MM.1S (cell line): ENCODE data around the gene TTC28.

Source experiments
- DNase-seq: peaks from one replicate; pipeline ENCODE4 v3.0.0-alpha.2; 2015
- H2AFZ ChIP-seq: fragments of 300-600 bp; sonication (generic); 2 replicates; pipeline ENCODE4 v1.6.0; 2016; ENCODE audit warnings: antibody characterized with exemption, low read length
- H3F3A ChIP-seq: fragments of 300-600 bp; sonication (generic); 2 replicates; pipeline ENCODE4 v1.6.1; 2016; ENCODE audit warnings: mild to moderate bottlenecking, antibody characterized with exemption, low read length, moderate library complexity, mixed read lengths; ENCODE audit not compliant: insufficient read depth
- H3K27ac ChIP-seq: fragments of 300-600 bp; sonication (generic); 2 replicates; pipeline ENCODE4 v1.5.1; 2016; ENCODE audit warnings: mild to moderate bottlenecking, low read length
- H3K27me3 ChIP-seq: fragments of 300-600 bp; sonication (generic); replicated peaks from 2 replicates; pipeline ENCODE4 v1.6.0; 2016; ENCODE audit warnings: low read length; ENCODE audit not compliant: insufficient read depth
- H3K36me3 ChIP-seq: fragments of 300-600 bp; sonication (generic); replicated peaks from 2 replicates; pipeline ENCODE4 v1.6.1; 2016; ENCODE audit warnings: mild to moderate bottlenecking, low read length, mixed read lengths; ENCODE audit not compliant: insufficient read depth
- H3K4me1 ChIP-seq: fragments of 300-600 bp; sonication (generic); 2 replicates; pipeline ENCODE4 v1.6.1; 2016; ENCODE audit warnings: low read length, mixed read lengths
- H3K4me2 ChIP-seq: fragments of 300-600 bp; sonication (generic); 2 replicates; pipeline ENCODE4 v1.6.0; 2016; ENCODE audit warnings: low read depth, low read length
- H3K4me3 ChIP-seq: fragments of 300-600 bp; sonication (generic); 2 replicates; pipeline ENCODE4 v1.5.1; 2016; ENCODE audit warnings: low read length, mixed read lengths
- H3K79me2 ChIP-seq: fragments of 300-600 bp; sonication (generic); 2 replicates; pipeline ENCODE4 v1.6.1; 2016; ENCODE audit warnings: mixed run types, low read length, mixed read lengths
- H3K9ac ChIP-seq: fragments of 300-600 bp; sonication (generic); 2 replicates; pipeline ENCODE4 v1.6.1; 2016; ENCODE audit warnings: low read length, mixed read lengths
- H3K9me2 ChIP-seq: fragments of 300-600 bp; sonication (generic); replicated peaks from 2 replicates; pipeline ENCODE4 v1.6.1; 2016; ENCODE audit warnings: mild to moderate bottlenecking, low read length, mixed read lengths; ENCODE audit not compliant: insufficient read depth
- H3K9me3 ChIP-seq: fragments of 300-600 bp; sonication (generic); replicated peaks from 2 replicates; pipeline ENCODE4 v1.6.1; 2016; ENCODE audit warnings: mild to moderate bottlenecking, low read length, mixed read lengths; ENCODE audit not compliant: insufficient read depth
- H4K20me1 ChIP-seq: fragments of 300-600 bp; sonication (generic); 2 replicates; pipeline ENCODE4 v1.6.1; 2016; ENCODE audit warnings: mild to moderate bottlenecking, low read length, moderate library complexity, mixed read lengths; ENCODE audit not compliant: insufficient read depth
- EZH2 ChIP-seq: fragments of 300-600 bp; sonication (generic); optimal IDR thresholded peaks from 2 replicates; pipeline ENCODE3; 2017; ENCODE audit warnings: low read depth, mild to moderate bottlenecking, antibody characterized with exemption, low read length, mixed read lengths
- EZH2phosphoT487 ChIP-seq: fragments of 300-600 bp; sonication (generic); IDR thresholded peaks from 2 replicates; pipeline ENCODE4 v1.6.1; 2018; ENCODE audit warnings: antibody characterized with exemption, low read length
- TF ChIP-seq, protein P1 (sequence below): fragments of 300-600 bp; sonication (generic); IDR thresholded peaks from 2 replicates; pipeline ENCODE4 v1.5.1; 2016; ENCODE audit warnings: antibody characterized with exemption, low read length, mixed read lengths

The TTC28 gene

DNA sequence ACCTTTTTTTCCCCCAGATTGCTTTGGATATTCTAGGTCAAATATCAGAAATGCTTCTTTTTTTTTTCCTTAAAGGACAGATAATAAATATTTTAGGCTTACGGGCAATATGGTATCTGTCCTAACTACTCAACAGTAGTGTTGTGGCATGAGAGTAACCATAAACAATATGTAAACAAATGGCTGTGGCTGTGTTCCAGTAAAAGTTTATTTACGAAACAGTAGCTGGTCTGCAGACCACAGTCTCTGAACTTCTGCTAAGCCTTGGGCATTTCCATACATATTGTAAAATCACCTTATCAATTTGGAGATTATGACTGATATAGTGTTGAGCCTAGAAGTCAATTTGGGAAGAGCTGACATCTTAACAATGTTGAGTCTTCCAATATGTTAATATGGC lies 621.6 kb downstream of the TTC28 start:
- Histone ChIP-seq H3F3A (no peaks in the 10 kb centered on the region), H3K9me3 (no peaks in the 10 kb centered on the region), H2AFZ (no peak overlapping the region), H3K4me3 (no peak overlapping the region), H3K27ac (no peak overlapping the region), H3K4me1 (no peaks in the 10 kb centered on the region), H3K4me2 (no peak overlapping the region), H3K79me2 (no peaks in the 10 kb centered on the region), H3K36me3 (no peaks in the 10 kb centered on the region), H3K9ac (no peak overlapping the region), H3K27me3 (no peaks in the 10 kb centered on the region), H3K9me2 (no peaks in the 10 kb centered on the region), H4K20me1 (no peaks in the 10 kb centered on the region)
- DNase-seq: no peak
- no peak for TF ChIP-seq EZH2phosphoT487
- no peak for TF ChIP-seq EZH2
- TF ChIP-seq, protein P1, sequence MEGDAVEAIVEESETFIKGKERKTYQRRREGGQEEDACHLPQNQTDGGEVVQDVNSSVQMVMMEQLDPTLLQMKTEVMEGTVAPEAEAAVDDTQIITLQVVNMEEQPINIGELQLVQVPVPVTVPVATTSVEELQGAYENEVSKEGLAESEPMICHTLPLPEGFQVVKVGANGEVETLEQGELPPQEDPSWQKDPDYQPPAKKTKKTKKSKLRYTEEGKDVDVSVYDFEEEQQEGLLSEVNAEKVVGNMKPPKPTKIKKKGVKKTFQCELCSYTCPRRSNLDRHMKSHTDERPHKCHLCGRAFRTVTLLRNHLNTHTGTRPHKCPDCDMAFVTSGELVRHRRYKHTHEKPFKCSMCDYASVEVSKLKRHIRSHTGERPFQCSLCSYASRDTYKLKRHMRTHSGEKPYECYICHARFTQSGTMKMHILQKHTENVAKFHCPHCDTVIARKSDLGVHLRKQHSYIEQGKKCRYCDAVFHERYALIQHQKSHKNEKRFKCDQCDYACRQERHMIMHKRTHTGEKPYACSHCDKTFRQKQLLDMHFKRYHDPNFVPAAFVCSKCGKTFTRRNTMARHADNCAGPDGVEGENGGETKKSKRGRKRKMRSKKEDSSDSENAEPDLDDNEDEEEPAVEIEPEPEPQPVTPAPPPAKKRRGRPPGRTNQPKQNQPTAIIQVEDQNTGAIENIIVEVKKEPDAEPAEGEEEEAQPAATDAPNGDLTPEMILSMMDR: no peak

DNA sequence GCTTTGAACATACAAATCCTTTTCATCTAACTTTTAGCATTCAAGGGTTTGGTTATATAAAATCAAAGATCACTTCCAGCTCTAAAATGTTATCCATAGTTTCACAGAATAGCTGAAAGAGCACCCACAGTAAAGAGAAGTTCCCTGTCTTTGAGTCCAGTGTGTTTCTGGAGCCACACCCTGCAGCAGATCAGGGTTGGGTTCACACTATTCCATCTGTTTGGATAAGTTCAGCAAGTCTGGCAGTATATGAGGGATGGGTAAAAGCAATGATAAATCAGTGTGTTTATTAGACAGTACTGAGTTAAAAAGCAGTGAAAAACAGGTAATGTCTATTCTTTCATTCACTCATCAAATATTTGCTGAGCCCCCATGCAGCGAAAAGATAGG lies 624.8 kb downstream of the TTC28 start:
- DNase-seq: no peak
- TF ChIP-seq EZH2phosphoT487: no peak
- TF ChIP-seq EZH2: no peak
- TF ChIP-seq, protein P1: no peak

DNA sequence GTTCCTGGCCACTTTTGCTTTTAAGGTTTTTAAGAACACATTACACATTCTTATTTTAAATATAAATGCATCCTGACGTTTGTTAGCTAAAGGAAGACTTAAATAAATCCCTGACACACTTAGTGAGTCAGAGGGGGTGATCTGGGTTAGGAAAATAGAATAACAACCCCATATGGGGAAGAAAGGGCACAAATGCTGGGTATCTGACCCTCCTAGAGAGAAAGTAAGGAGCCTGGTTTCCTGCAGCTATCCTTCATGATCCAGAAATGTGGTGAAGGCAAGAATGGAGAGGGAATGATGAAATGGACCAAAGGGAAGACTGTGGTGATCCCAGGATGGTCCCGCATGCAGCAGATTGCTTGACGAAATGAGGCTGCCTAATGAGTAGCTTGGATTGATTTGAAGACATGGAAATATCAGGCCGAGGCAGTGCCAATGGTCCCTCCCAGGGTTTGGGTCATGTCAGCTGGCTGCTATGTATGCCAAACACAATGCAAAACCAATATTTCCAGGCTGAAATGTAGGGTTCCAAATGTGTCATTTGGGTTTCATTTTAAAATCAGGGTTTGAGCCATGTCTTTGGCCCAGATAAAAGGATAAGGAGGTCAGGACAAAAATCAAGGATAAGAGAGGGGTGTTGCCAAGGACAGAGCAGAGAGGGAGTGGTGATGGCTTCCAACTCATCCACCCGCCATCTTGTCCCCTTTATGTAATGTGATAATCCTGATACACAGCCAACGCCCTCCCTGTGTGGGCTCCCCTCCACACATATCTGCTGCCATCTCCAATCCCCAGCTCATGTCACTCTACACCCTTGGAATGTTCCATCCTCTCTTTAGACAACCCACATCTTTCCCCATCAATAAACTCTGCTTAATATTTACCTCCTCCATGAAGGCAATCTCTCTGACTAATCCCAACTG lies 625.5 kb downstream of the TTC28 start:
- no peaks in the 10 kb centered on the region for H3F3A ChIP-seq
- H3K36me3 ChIP-seq: no peaks in the 10 kb centered on the region
- H3K4me2 ChIP-seq: no peak overlapping the region
- no peaks in the 10 kb centered on the region for H4K20me1 ChIP-seq
- no peaks in the 10 kb centered on the region for H3K27me3 ChIP-seq
- H3K4me3 ChIP-seq: no peak overlapping the region
- no peaks in the 10 kb centered on the region for H3K9me2 ChIP-seq
- H3K27ac ChIP-seq: no peak overlapping the region
- H3K4me1 ChIP-seq: no peaks in the 10 kb centered on the region
- no peaks in the 10 kb centered on the region for H3K79me2 ChIP-seq
- TF ChIP-seq EZH2phosphoT487 (no peak), EZH2 (no peak)
- H3K9ac ChIP-seq: no peak overlapping the region
- no peak for DNase-seq
- no peaks in the 10 kb centered on the region for H3K9me3 ChIP-seq
- no peak overlapping the region for H2AFZ ChIP-seq

More for the DNA sequence above, 624.8 kb downstream of the TTC28 start:
- H3K4me1 ChIP-seq: no peaks in the 10 kb centered on the region
- H4K20me1 ChIP-seq: no peaks in the 10 kb centered on the region
- H3F3A ChIP-seq: no peaks in the 10 kb centered on the region
- H3K4me2 ChIP-seq: no peak overlapping the region
- H3K36me3 ChIP-seq: no peaks in the 10 kb centered on the region
- H2AFZ ChIP-seq: no peak overlapping the region
- H3K27me3 ChIP-seq: no peaks in the 10 kb centered on the region
- no peaks in the 10 kb centered on the region for H3K9me3 ChIP-seq
- H3K79me2 ChIP-seq: no peaks in the 10 kb centered on the region
- H3K9ac ChIP-seq: no peak overlapping the region
- H3K9me2 ChIP-seq: no peaks in the 10 kb centered on the region
- no peak overlapping the region for H3K4me3 ChIP-seq
- H3K27ac ChIP-seq: no peak overlapping the region

DNA sequence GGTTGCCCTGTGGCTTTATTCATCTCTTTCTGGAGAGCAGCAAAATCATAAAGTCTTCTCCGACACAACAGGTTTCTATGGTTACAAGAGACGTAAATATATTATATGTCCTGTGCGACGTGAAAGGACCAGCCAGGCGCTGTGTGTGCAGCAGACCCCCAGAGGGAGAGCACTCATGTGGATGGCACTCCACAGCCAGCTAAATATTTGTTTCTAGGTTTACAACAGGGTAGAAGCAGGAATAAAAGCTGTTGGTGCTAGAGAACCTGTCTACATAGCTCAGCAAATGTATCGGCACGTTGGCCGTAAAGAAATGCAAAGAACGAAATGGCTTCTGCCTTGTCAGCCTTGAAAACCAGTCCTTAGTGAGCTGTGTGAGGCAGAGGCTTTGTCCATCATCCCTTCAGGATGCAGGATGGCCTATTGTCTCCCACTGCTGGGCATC lies 626.8 kb downstream of the TTC28 start:
- Histone ChIP-seq H3K9me2 (no peaks in the 10 kb centered on the region), H3K4me3 (no peak overlapping the region), H3K9ac (no peak overlapping the region), H3K4me1 (no peaks in the 10 kb centered on the region), H3K27ac (no peak overlapping the region), H3K36me3 (no peaks in the 10 kb centered on the region), H4K20me1 (no peaks in the 10 kb centered on the region), H3F3A (no peaks in the 10 kb centered on the region), H3K27me3 (no peaks in the 10 kb centered on the region), H3K9me3 (no peaks in the 10 kb centered on the region), H3K4me2 (no peak overlapping the region), H3K79me2 (no peaks in the 10 kb centered on the region), H2AFZ (no peak overlapping the region)
- no peak for DNase-seq
- TF ChIP-seq EZH2phosphoT487 (no peak), EZH2 (no peak)
- TF ChIP-seq, protein P1: no peak
